Activated naive CD4-positive, alpha-beta T cell treated with anti-CD3 and anti-CD28 coated beads, Interleukin-2, amount 10 ng/mL, durations not matched to agents 7 days and 5 days (primary cell): ENCODE results near the gene FRMD1.

ENCODE experiments used
- CTCF ChIA-PET: fragments of 350-600 bp; sonication (Branson Sonifier 250); formaldehyde crosslinking; loops from one replicate; lab custom pipeline; 2021; ENCODE audit warnings: antibody characterized with exemption; lab: Charles Lee
- DNase-seq: peaks from one replicate; pipeline ENCODE4 v3.0.0-alpha.2; 2020
- H3K27ac Mint-ChIP-seq: one replicate; pipeline ENCODE4 v1.8.0; 2021; ENCODE audit warnings: mild to moderate bottlenecking, moderate library complexity, mixed read lengths
- H3K27me3 Mint-ChIP-seq: one replicate; pipeline ENCODE4 v1.8.0; 2021; ENCODE audit warnings: mild to moderate bottlenecking, mixed read lengths
- H3K36me3 Mint-ChIP-seq: one replicate; pipeline ENCODE4 v1.8.0; 2021; ENCODE audit warnings: mixed read lengths
- H3K4me1 Mint-ChIP-seq: one replicate; pipeline ENCODE4 v1.8.0; 2021; ENCODE audit warnings: mixed read lengths
- H3K4me3 Mint-ChIP-seq: one replicate; pipeline ENCODE4 v1.8.0; 2021; ENCODE audit warnings: mild to moderate bottlenecking, moderate library complexity, mixed read lengths
- H3K9me3 Mint-ChIP-seq: one replicate; pipeline ENCODE4 v1.8.0; 2021; ENCODE audit warnings: mixed read lengths

The FRMD1 gene

DNA sequence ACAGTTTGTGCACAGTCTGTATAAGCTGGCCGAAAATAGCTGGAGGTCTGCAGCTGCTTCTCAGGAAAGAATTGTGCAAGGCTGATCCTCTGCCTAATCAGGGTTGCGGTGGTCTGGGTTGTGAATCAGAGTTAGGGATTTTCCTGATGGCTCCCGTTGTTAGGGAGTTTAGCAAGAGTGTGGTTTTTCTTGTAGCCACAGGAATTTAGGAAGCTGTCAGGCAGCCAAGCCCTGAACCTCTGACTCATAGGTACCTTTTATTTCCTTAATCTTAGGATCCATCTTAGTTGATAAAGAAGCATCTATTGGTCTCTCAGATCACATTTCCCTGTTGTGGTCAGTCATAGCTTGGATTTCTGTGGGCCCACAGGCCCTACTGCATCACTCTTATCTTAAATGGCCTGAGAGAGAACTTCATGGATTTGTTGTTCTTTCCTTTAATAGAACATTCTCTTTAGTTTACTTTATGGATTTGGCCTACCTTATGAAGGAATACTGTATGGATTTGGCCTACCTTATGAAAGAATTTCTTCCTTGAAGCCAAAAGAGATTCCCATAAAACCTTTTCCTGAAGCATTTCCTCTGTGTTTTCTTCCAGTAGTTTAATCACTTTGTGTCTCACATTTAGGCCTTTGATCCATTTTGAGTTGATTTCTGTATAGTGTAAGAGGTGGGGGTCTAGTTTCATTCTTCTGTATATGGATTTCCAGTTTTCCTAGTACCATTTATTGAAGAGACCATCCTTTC is 71.2 kb downstream of the FRMD1 start:
- Mint-ChIP-seq H3K4me1 (no peaks in the 10 kb centered on the region), H3K9me3 (peaks cover 19% of the 10 kb centered on the region), H3K36me3 (no peaks in the 10 kb centered on the region), H3K27me3 (no peaks in the 10 kb centered on the region), H3K4me3 (no peak overlapping the region), H3K27ac (no peak overlapping the region)
- DNase-seq: no peak
- CTCF ChIA-PET: no interaction called here

DNA sequence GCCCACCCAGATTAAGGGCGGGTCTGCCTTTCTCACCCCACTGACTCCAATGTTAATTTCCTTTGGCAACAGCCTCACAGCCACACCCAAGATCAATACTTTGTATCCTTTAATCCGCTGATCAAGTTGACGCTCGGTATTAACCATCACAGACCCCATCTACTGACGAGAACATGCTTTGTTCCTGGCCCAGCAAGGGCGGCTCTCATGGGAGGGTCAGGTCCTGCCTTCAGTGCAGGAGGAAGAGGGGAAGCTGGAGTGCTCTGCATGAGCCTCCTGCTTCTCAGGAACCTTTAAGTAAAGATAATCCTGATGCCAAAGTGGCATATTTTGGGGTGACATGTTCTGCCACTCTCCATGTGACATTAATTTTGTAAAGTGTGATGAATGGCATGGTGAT is 73.2 kb downstream of the FRMD1 start:
- no peak for DNase-seq
- H3K27ac Mint-ChIP-seq: no peak overlapping the region
- H3K4me1 Mint-ChIP-seq: no peaks in the 10 kb centered on the region
- H3K9me3 Mint-ChIP-seq: peaks cover 7% of the 10 kb centered on the region
- H3K4me3 Mint-ChIP-seq: no peak overlapping the region
- CTCF ChIA-PET: no interaction called here
- no peaks in the 10 kb centered on the region for H3K27me3 Mint-ChIP-seq
- H3K36me3 Mint-ChIP-seq: no peaks in the 10 kb centered on the region

DNA sequence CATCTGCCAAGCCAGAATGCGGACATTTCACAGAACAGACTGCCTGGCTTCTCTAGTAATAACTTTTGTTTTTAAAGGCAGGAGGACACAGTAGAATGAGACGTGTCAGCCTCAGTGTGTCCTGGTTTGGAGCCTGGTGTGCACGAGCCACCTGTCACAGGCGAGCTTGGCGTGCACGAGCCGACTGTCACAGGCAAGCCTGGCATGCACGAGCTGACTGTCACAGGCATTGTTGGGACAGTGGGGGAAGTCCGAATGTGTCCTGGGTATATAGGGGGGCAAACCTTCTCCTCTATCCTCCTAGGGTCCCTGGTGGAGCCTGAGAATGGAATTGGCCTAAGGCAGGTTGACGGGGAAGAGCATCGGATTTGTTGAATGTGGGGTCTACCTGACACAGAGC is 74.1 kb downstream of the FRMD1 start:
- no peaks in the 10 kb centered on the region for H3K27me3 Mint-ChIP-seq
- peaks cover 2% of the 10 kb centered on the region for H3K9me3 Mint-ChIP-seq
- H3K4me3 Mint-ChIP-seq: no peak overlapping the region
- H3K27ac Mint-ChIP-seq: no peak overlapping the region
- no peaks in the 10 kb centered on the region for H3K36me3 Mint-ChIP-seq
- DNase-seq: no peak
- CTCF ChIA-PET: no interaction called here
- no peaks in the 10 kb centered on the region for H3K4me1 Mint-ChIP-seq

DNA sequence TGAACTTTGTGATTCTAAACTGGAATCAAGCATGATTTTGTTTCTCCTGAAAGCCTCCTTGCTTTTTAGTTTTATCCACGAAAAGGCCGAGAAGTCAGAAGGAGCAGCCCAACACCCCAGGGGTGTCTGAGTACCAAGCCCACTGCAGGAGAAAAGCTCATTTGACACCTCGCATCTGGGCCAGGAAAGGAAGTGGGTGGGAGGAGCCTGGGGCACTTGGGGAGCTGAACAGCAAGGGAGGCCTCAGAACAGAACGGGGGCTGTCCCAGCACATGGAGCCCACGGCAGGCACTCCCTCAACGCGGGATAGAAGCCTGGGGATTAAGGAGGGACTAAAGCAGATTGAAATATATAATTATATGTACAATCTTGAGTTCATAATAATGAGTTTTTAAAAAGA is 75.0 kb downstream of the FRMD1 start:
- Mint-ChIP-seq H3K36me3 (no peaks in the 10 kb centered on the region), H3K4me3 (no peak overlapping the region), H3K9me3 (peaks cover 2% of the 10 kb centered on the region), H3K27me3 (no peaks in the 10 kb centered on the region), H3K4me1 (no peaks in the 10 kb centered on the region), H3K27ac (no peak overlapping the region)
- no peak for DNase-seq
- CTCF ChIA-PET: no interaction called here
